ENCODE measurements around the gene TEX51.

DNA sequence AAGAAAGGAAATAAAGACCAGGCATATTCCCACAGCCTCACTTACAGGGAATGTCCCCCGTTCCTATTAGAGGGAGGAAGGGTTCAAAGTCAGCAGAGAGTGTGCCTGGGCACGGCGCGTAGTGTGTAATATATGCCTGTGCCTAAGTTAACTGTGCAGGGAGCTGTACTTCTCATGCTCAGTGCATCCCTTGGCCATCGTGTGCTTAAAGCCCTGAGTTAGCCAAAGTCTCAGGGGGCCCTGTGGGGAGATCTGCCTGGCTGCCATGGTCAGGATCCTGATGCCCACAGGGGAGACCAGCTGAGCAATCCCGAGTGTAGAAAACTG is 48.4 kb downstream of the TEX51 start:
- TF ChIP-seq, protein P1, sequence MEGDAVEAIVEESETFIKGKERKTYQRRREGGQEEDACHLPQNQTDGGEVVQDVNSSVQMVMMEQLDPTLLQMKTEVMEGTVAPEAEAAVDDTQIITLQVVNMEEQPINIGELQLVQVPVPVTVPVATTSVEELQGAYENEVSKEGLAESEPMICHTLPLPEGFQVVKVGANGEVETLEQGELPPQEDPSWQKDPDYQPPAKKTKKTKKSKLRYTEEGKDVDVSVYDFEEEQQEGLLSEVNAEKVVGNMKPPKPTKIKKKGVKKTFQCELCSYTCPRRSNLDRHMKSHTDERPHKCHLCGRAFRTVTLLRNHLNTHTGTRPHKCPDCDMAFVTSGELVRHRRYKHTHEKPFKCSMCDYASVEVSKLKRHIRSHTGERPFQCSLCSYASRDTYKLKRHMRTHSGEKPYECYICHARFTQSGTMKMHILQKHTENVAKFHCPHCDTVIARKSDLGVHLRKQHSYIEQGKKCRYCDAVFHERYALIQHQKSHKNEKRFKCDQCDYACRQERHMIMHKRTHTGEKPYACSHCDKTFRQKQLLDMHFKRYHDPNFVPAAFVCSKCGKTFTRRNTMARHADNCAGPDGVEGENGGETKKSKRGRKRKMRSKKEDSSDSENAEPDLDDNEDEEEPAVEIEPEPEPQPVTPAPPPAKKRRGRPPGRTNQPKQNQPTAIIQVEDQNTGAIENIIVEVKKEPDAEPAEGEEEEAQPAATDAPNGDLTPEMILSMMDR (IDR thresholded peaks at IDR 0.05; ENCODE audit: low read depth, low read length) = no peak
- TF ChIP-seq EZH2phosphoT487 (IDR thresholded peaks at IDR 0.05; ENCODE audit: low read depth) = no peak

Data from OCI-LY3 (cell line).